ENCODE measurements around the gene KRT12. TPM values are rescaled to one million over a fixed set of nuclear protein-coding genes. Genes with fewer than 3 reads are reported as not detected.
A peak's percentile ranks its signal among the peaks of the same experiment; 100 is the strongest.

Gene KRT12
- total and polyA plus RNA-seq, 9 of the 15 experiments (the other 6 are each of a cell fraction or from before 2014, with no cell fraction given), result 0.18 to 7.0 (median 2.2) TPM

DNA sequence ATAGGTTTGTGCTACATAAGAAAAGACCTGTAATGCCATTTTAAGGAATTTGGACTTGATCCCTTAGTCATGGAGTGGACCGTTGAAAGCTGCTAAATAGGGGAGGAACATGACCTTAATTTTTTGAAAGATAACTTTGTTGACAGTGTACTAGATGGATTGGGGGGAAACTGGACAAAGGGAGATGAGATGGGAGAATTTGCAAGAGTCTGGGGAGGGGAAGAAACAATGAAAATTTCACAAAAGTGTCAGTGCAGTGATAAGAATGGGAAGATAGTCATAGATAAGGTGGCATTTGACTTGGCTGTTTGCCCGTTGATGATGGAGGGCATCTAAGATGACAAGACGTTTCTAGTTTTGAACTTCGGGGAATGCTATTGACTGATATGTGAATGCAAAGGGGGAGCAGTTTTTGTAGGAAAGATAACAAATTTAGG lies 22.3 kb downstream of the KRT12 start (continued):
- TF ChIP-seq CHD1 (IDR thresholded peaks at IDR 0.05; ENCODE audit: low read length) (no peak), YY1 (IDR thresholded peaks at IDR 0.05; ENCODE audit: borderline replicate concordance in 1 of 3, control insufficient read depth in 1 of 3, extremely low read depth in 1 of 3, insufficient read depth in 3 of 3, insufficient read length in 1 of 3, insufficient replicate concordance in 2 of 3, low read depth in 1 of 3, low read length in 2 of 3) (no peak), NR2C1 (IDR thresholded peaks at IDR 0.05) (no peak), NR2C1 (tag; IDR thresholded peaks at IDR 0.05) (0 out of 2 replicates have a peak, but pooled peaks have one; percentile 24), SOX6 (IDR thresholded peaks at IDR 0.05) (peak; percentile 96), TEAD2 (tag; IDR thresholded peaks at IDR 0.05) (no peak), GATA2 (CRISPR knock-in tag; IDR thresholded peaks at IDR 0.05) (no peak), PRDM10 (IDR thresholded peaks at IDR 0.05; ENCODE audit: partially characterized antibody) (peak; percentile 86), POLR2AphosphoS2 (IDR thresholded peaks at IDR 0.05; ENCODE audit: low read length) (no peak), CREB1 (IDR thresholded peaks at IDR 0.05) (no peak), CREB1 (CRISPR knock-in tag; IDR thresholded peaks at IDR 0.05) (no peak), POLR3A (IDR thresholded peaks at IDR 0.05; ENCODE audit: borderline replicate concordance, extremely low read depth, insufficient read depth, insufficient read length) (no peak), NCOA4 (IDR thresholded peaks at IDR 0.05; ENCODE audit: partially characterized antibody) (no peak), GABPA (tag; conservative IDR thresholded peaks at IDR 0.05; ENCODE audit: low read depth) (0 out of 2 replicates have a peak, but pooled peaks have one; percentile 18), FOSL1 (tag; conservative IDR thresholded peaks at IDR 0.05) (0 out of 2 replicates have a peak, but pooled peaks have one; percentile 33), ZNF174 (CRISPR knock-in tag; IDR thresholded peaks at IDR 0.05) (no peak), FOXJ3 (CRISPR knock-in tag; IDR thresholded peaks at IDR 0.05) (no peak), TRIM24 (IDR thresholded peaks at IDR 0.05) (peak; percentile 32 to 51; a peak in 2 of 4 replicates), OTX1 (CRISPR knock-in tag; IDR thresholded peaks at IDR 0.05) (no peak), ARID1B (IDR thresholded peaks at IDR 0.05) (peak; percentile 85), EP300 (IDR thresholded peaks at IDR 0.05; ENCODE audit: low read length) (peak; percentile 82), NFIC (IDR thresholded peaks at IDR 0.05) (peak; percentile 90), HMGN3 (IDR thresholded peaks at IDR 0.05; ENCODE audit: borderline replicate concordance, extremely low read depth, insufficient read length, low read depth, low read length) (no peak), HNRNPLL (IDR thresholded peaks at IDR 0.05; ENCODE audit: low read depth, low read length, poor library complexity, severe bottlenecking) (no peak), E2F3 (CRISPR knock-in tag; IDR thresholded peaks at IDR 0.05) (no peak), NR2F6 (CRISPR knock-in tag; IDR thresholded peaks at IDR 0.05) (no peak)
- TF ChIP-seq, protein P1, sequence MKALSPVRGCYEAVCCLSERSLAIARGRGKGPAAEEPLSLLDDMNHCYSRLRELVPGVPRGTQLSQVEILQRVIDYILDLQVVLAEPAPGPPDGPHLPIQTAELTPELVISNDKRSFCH (CRISPR knock-in tag; IDR thresholded peaks at IDR 0.05), result no peak
- TF ChIP-seq, protein P1 (tag; IDR thresholded peaks at IDR 0.05), result no peak
